Fibroblast of lung (primary cell): ENCODE measurements around the gene WNT3A. TPM values are rescaled to one million over a fixed set of nuclear protein-coding genes. Genes with fewer than 3 reads are reported as not detected.

Experiments
- DNase-seq, 2 donors: peaks; one replicate each; pipeline versions ENCODE4 v3.0.0 to v3.0.0-alpha.2; 2010; ENCODE audit warnings: low read depth in 2 of 2
- H2AFZ ChIP-seq: 2 replicates; pipeline ENCODE4 v1.5.1; 2012; ENCODE audit warnings: low read length, control low read depth, inconsistent platforms
- H3K27ac ChIP-seq: 2 replicates; pipeline ENCODE4 v1.5.1; 2011; ENCODE audit warnings: low read length, control low read depth; ENCODE audit not compliant: insufficient read depth
- H3K27me3 ChIP-seq: 2 replicates; pipeline ENCODE4 v1.5.1; 2011; ENCODE audit warnings: mild to moderate bottlenecking, low read length; ENCODE audit not compliant: control insufficient read depth, insufficient read depth
- H3K36me3 ChIP-seq: 2 replicates; pipeline ENCODE4 v1.5.1; 2011; ENCODE audit warnings: low read length; ENCODE audit not compliant: control insufficient read depth, insufficient read depth
- H3K4me1 ChIP-seq: 2 replicates; pipeline ENCODE4 v1.5.1; 2011; ENCODE audit warnings: low read length; ENCODE audit not compliant: control insufficient read depth, insufficient read depth; ENCODE audit errors: extremely low read depth
- H3K4me2 ChIP-seq: 2 replicates; pipeline ENCODE4 v1.5.1; 2011; ENCODE audit warnings: low read length, control low read depth; ENCODE audit not compliant: insufficient read depth; ENCODE audit errors: extremely low read depth
- H3K4me3 ChIP-seq, 4 experiments: fragments of 200-600 bp in 1 of 4; sonication (generic) in 1 of 4; replicated peaks in 1 of 4; 2 replicates each; pipeline ENCODE4 v1.5.1; 2011 to 2016; ENCODE audit warnings: low read length in 4 of 4, low read depth in 3 of 4, mild to moderate bottlenecking in 3 of 4, control low read depth in 2 of 4, inconsistent platforms in 1 of 4, mixed read lengths in 1 of 4; ENCODE audit not compliant: insufficient read depth in 1 of 4; ENCODE audit errors: control extremely low read depth in 1 of 4
- H3K79me2 ChIP-seq: 2 replicates; pipeline ENCODE4 v1.5.1; 2012; ENCODE audit warnings: mild to moderate bottlenecking, low read length, inconsistent platforms; ENCODE audit not compliant: control insufficient read depth, insufficient read depth
- H3K9ac ChIP-seq: 2 replicates; pipeline ENCODE4 v1.5.1; 2011; ENCODE audit warnings: mild to moderate bottlenecking, low read length, control low read depth; ENCODE audit not compliant: insufficient read depth
- H3K9me3 ChIP-seq: 2 replicates; pipeline ENCODE4 v1.5.1; 2012; ENCODE audit warnings: low read depth, low read length; ENCODE audit not compliant: control insufficient read depth, insufficient read depth
- H4K20me1 ChIP-seq: 2 replicates; pipeline ENCODE4 v1.5.1; 2011; ENCODE audit warnings: low read length; ENCODE audit not compliant: control insufficient read depth, insufficient read depth; ENCODE audit errors: extremely low read depth
- CTCF ChIP-seq, 2 donors: IDR thresholded peaks in 1 of 2; conservative IDR thresholded peaks in 1 of 2; 1 replicate in 1 of 2; 2 replicates in 1 of 2; pipeline ENCODE4 v1.5.1; 2011 to 2012; ENCODE audit warnings: low read length in 2 of 2, control low read depth in 1 of 2, inconsistent platforms in 1 of 2, low read depth in 1 of 2, mild to moderate bottlenecking in 1 of 2
- EZH2 ChIP-seq: IDR thresholded peaks from 2 replicates; pipeline ENCODE4 v1.5.1; 2012; ENCODE audit warnings: low read length, control low read depth, mild to moderate bottlenecking; ENCODE audit errors: missing control alignments
- polyA plus RNA-seq, 2 donors: library from polyadenylated mRNA; depleted of rRNA in 1 of 2; stranded (reverse) in 1 of 2; unstranded in 1 of 2; fragments of >200 nt; gene quantifications; 2 replicates each; pipeline ENCODE4 v1.2.1, GENCODE V29; 2011 to 2012; ENCODE audit warnings: missing spikeins in 1 of 2
- total RNA-seq: library from RNA; depleted of rRNA; stranded (reverse); fragments of >200 nt; gene quantifications from 2 replicates; pipeline ENCODE4 v1.2.1, GENCODE V29; 2014

Gene WNT3A
- total and polyA plus RNA-seq, 2 donors (not counting 1 experiment from before 2014, with no cell fraction given): not detected

GRCh38 chr1:228045871-228046270 lies 39.1 kb downstream of the WNT3A start:
- no peaks in the 10 kb centered on the region for H4K20me1 ChIP-seq
- H3K27me3 ChIP-seq: no peaks in the 10 kb centered on the region
- H3K27ac ChIP-seq: no peak overlapping the region
- no peak for DNase-seq
- no peak overlapping the region for H2AFZ ChIP-seq
- TF ChIP-seq EZH2 (no peak), CTCF (conservative IDR thresholded peaks at IDR 0.05 in 1 of 2, IDR thresholded peaks at IDR 0.05 in 1 of 2; ENCODE audit: low read depth in 1 of 2, low read length in 2 of 2) (no peak)
- H3K4me3 ChIP-seq: no peak overlapping the region
- no peak overlapping the region for H3K4me2 ChIP-seq
- H3K79me2 ChIP-seq: no peaks in the 10 kb centered on the region
- H3K36me3 ChIP-seq: no peaks in the 10 kb centered on the region
- H3K9ac ChIP-seq: no peak overlapping the region
- H3K9me3 ChIP-seq: no peaks in the 10 kb centered on the region
- no peaks in the 10 kb centered on the region for H3K4me1 ChIP-seq

GRCh38 chr1:228046421-228047182 lies 39.8 kb downstream of the WNT3A start:
- H3K4me2 ChIP-seq: no peak overlapping the region
- H3K27ac ChIP-seq: no peak overlapping the region
- no peak for DNase-seq
- H2AFZ ChIP-seq: no peak overlapping the region
- H3K4me1 ChIP-seq: no peaks in the 10 kb centered on the region
- TF ChIP-seq EZH2: no peak
- no peak for TF ChIP-seq CTCF (conservative IDR thresholded peaks at IDR 0.05 in 1 of 2, IDR thresholded peaks at IDR 0.05 in 1 of 2; ENCODE audit: low read depth in 1 of 2, low read length in 2 of 2)
- H4K20me1 ChIP-seq: no peaks in the 10 kb centered on the region
- no peaks in the 10 kb centered on the region for H3K79me2 ChIP-seq
- no peaks in the 10 kb centered on the region for H3K36me3 ChIP-seq
- no peaks in the 10 kb centered on the region for H3K27me3 ChIP-seq
- H3K9ac ChIP-seq: no peak overlapping the region
- no peak overlapping the region for H3K4me3 ChIP-seq
- no peaks in the 10 kb centered on the region for H3K9me3 ChIP-seq

- Histone ChIP-seq H3K9me3 (no peaks in the 10 kb centered on the region), H3K36me3 (no peaks in the 10 kb centered on the region)
- DNase-seq: no peak
These were observed 40.3 kb downstream of the WNT3A start for GRCh38 chr1:228047183-228047466.

More at GRCh38 chr1:228047183-228047466, 40.3 kb downstream of the WNT3A start:
- no peak overlapping the region for H3K27ac ChIP-seq
- H3K4me2 ChIP-seq: no peak overlapping the region
- H2AFZ ChIP-seq: no peak overlapping the region
- H3K27me3 ChIP-seq: no peaks in the 10 kb centered on the region
- H3K79me2 ChIP-seq: no peaks in the 10 kb centered on the region
- H4K20me1 ChIP-seq: no peaks in the 10 kb centered on the region
- no peak overlapping the region for H3K4me3 ChIP-seq
- H3K9ac ChIP-seq: no peak overlapping the region
- H3K4me1 ChIP-seq: no peaks in the 10 kb centered on the region
- no peak for TF ChIP-seq EZH2
- TF ChIP-seq CTCF (conservative IDR thresholded peaks at IDR 0.05 in 1 of 2, IDR thresholded peaks at IDR 0.05 in 1 of 2; ENCODE audit: low read depth in 1 of 2, low read length in 2 of 2): no peak
